Activated CD4-positive, alpha-beta T cell treated with anti-CD3 and anti-CD28 coated beads, Interleukin-2, amount 50 U/mL, for 4 hours (primary cell): ENCODE measurements around the gene PGM3.
"Not testable (repeated sequence)": the region's sequence is repeated elsewhere in the genome, so short reads cannot be mapped to it uniquely, and the experiment has no call there.

Experiments used
- DNase-seq, 2 experiments: peaks; one replicate each; pipeline ENCODE4 v3.0.0-alpha.2; 2020

PGM3 gene

DNA sequence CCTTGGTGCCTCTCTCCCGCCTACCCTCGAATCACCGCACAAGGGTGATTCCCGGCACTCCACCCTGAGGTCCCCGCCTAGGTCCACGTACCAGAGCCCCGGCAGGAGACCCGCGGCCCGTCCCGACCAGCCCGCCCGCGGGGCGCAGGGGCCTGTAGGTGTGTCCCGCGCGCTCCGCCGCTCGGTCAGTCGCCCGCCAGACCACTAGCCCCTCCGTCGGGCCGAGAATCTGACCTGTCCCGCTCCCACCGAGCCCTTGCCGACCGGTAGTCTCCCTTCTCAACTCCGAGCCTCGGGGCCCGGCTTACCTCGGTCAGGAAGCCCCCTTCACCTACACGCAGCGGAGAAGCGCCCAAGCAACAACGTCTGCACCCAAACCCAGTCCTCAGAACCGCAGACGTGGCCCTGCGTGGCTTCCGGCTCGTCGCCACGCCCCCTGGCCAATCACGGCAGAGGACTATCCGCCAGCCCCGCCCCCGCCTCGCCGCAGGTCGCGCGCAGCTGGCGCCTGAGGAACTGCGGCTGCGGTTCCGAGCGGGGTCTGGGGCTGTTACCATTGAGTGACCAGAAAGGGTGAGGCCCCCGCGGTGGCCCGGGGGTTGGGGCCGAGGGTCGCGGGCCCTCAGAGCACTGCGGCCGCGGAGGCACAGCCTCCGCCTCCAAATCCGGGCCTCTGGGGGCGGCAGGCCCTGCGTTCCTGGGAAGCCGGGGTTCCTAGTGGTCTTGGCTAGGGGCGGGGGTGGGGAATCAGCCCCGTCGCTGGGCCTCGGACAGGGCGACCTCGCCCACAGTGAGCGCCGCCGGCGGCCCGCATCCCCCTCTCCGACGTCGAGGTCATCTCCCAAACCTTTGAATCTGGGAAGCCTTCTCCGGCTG, at the start of gene PGM3, which contains the start of gene RWDD2A:
PGM3 (minus strand) TSS at position 395 of the 876 bp plus-strand sequence. CDS start 2,253 bp downstream, outside the sequence.
RWDD2A (plus strand) TSS at position 487 of the 876 bp plus-strand sequence. CDS start 1,095 bp downstream, outside the sequence.
- peak; percentile 82 to 85 for DNase-seq

- DNase-seq = no peak
Measured at GRCh38 chr6:83231146-83231545, 38.1 kb upstream of the PGM3 start.

GRCh38 chr6:83226517-83226916, 33.5 kb upstream of the PGM3 start:
- DNase-seq = no peak

DNA sequence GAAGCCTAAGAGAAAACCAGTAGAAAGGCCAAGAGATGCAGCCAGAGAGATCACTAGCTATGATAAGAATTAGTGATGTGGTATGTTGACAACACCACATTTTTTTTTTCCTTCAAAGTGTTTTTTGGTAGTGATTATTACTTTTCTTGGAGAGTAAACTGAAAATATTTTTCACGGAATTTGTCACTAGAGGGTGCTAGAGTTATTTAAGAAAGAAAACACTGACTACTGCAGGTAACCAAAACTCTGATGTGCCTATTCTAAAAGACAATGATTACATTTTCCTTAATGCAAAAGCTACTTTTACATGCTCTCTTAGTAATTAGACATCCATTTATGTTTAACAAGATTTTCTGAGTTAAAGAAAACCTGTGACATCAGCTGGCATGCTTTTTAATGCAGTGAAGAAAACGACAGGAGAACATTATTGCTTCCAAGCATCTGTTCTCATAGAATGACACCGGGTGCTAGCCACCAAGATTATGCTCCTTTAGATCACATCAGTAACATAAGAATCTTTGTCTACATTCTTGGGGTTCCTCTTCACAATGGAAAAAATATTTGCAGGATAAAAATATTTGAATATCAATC, 28.9 kb upstream of the PGM3 start:
- DNase-seq = no peak

DNA sequence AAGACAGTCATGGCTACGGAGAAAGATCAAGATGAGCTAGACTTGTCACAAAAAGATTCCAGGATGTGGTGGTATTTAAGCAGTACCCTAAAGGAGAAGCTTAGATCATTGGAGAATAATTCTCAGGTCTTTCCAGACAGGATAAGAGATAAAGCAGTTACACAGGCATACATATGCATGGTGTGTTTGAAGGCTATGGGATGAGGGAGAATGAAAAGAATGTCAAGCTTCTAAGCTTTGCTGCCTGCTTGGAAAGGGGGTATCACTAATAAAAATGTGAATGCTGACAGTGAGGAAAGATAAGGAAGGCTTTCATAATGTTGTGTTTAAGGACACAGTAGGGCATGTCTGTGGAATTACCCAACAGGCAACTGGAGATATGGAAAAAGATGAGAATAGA, 28.2 kb upstream of the PGM3 start:
- no peak for DNase-seq

DNA sequence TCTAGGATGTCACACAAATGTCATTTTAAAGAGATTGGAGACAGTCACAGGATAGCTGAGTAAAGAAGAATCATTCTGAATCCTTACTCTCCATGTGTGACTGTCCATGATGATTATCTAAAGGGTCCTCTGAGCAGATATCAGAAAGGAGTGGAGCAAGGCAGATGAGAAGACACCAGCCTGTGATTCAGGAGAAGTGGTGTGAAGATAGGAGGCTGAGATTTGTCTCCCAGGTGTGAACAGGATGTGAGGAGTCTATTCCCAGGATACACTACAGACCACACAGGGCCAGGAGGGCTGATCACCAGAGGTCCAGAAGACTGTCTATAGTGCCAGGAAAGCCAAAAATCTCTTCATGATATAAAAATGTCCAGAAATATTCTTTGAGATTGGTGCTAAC, 27.1 kb upstream of the PGM3 start:
- DNase-seq = no peak

- no peak for DNase-seq
Measured at GRCh38 chr6:83218646-83219045, 25.6 kb upstream of the PGM3 start.

DNA sequence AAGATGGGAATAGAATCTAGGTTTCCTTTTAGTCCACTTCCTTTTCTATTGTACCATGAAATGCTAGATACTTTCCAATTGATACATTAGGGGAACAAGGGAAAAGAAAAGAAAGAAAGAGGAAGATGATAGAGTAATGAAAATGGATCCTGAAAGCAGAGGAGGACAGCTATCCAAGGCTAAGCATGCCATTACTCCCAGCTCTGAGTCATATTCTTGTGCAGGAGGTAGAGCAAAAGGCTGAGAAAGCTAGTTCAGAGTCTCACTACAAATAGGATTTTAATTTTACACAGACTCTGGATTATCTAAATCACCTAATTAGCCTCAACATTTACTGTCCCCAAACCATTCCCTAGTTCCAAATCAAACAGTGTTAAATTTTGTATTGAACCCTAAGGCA, 23.7 kb upstream of the PGM3 start:
- no peak for DNase-seq

DNA sequence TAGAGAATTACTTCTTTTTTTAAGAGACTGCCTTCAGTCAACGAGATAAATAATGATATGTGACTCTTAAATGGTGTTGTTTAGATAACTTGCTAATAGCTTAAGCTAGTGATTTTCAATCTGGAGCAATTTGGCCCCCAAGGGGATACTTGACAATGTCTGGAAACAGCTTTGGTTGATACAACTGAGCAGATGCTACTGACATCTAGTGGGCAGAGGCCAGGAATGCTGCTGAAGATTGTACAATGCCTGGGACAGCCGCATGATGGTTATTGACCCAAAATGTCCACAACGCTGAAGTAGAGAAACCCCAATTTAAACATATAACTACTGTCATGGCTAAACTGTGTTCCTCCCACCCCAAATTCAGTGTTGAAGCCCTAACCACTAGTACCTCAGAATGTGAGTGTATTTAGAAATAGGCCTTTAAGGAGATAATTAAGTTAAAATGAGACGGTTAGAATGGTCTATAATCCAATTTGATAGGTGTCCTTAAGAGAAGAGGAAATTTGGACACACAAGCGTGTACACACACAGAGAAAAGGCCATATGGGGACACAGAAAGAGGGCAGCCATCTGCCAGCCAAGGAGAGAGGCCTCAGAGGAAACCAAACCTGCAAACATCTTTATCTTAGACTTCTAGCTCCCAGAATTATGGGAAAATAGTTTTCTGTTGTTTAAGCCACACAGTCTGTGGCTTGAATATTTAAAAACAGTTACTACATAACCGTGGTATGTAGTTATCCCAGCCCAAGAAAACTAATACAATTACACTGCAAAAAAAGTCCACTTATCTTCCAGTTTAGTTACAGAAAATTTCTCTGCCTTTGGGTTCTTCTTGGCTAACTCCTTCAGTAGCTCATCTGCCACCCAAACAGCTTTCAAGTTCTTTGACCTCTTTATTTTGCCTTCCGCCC, 22.3 kb upstream of the PGM3 start:
- peak; percentile 34 to 41 for DNase-seq

GRCh38 chr6:83202031-83202430, 9.0 kb upstream of the PGM3 start:
- DNase-seq = no peak

DNA sequence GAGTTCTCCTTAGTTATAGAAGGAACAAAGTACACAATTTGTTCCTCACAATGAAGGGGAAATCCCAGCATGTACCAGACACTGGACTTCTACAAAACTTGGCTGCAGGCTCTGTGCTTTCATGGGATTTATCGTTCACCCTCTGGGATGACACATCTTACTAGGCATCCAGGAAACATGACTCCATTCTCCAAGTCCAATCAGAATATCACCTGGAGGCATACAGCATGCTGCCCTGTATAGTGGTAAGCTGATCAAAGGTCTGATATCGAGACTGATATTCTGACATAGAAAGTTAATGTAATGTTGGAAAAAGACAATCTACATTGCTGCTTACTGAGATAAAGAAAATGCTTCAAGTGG, 6.8 kb upstream of the PGM3 start:
- DNase-seq = no peak

DNA sequence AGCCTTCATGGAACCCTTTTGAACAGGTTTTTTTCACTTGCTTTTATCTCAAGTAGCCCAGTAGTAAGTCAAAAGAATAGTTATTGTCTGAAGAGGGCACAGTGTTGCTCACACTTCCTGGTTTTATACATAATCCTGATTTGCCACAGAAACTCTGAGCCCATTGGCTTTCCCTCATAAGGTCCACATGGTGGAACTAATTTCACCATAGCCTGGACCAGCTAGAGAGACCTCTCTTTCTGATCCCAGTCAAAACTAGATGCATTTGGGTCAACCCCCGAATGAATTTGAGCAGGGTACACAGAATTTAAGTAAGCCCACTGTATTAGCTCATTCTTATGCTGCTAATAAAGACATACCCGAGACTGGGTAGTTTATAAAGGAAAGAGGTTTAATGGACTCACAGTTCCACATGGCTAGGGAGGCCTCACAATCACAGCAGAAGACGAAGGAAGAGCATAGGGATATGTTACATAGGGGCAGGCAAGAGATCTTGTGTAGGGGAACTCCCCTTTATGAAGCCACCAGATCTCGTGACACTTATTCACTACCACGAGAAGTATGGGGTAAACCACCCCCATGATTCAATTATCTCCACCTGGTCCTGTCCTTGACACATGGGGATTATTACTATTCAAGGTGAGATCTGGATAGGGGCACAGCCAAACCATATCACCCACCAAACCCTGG, 6.3 kb upstream of the PGM3 start:
- no peak for DNase-seq

GRCh38 chr6:83198486-83199172, 5.6 kb upstream of the PGM3 start:
- DNase-seq = no peak

GRCh38 chr6:83193747-83194566, 892 bp upstream of the PGM3 start:
- DNase-seq = peak; percentile 1

GRCh38 chr6:83192456-83192855, 609 bp downstream of the PGM3 start:
- DNase-seq = no peak

DNA sequence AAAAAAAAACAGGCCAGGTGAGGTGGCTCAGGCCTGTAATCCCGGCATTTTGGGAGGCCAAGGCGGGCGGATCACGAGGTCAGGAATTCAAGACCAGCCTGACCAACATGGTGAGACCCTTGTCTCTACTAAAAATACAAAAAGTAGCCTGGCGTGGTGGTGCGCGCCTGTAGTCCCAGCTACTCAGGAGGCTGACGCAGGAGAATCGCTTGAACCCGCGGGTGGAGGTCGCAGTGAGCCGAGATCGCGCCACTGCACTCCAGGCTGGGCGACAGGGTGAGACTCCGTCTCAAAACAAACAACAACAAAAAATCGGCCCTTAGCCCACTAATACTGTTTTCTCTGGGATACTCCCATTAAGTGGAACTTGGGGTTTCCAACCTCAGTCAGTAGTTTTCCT, 1.1 kb downstream of the PGM3 start:
- not testable (repeated sequence) for DNase-seq

- DNase-seq = no peak
Measured at GRCh38 chr6:83190626-83191025, 2.4 kb downstream of the PGM3 start.

GRCh38 chr6:83188501-83188900, 4.6 kb downstream of the PGM3 start:
- no peak for DNase-seq

DNA sequence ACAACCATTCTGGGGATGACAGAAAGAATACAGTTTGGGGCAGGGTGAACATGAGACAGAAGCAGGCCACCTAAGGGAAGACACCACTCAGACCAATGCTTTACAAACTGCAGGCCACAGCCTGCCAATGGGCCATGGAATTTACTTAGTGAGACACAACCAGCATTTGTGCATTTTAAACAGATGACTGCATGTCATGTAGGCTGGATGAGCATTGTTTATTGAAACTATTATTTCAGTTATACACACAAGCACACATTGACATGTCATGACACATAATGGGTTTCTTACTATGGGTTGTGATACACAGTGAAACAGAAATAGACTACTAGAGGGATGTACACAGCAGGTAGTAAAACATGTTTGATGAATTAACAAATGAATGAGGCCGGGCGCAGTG, 8.0 kb downstream of the PGM3 start:
- no peak for DNase-seq

GRCh38 chr6:83183082-83183828, 9.8 kb downstream of the PGM3 start:
- no peak for DNase-seq
